ENCODE results near the gene NTMT1.
"Not testable (repeated sequence)": the region's sequence is repeated elsewhere in the genome, so short reads cannot be mapped to it uniquely, and the experiment has no call there.

NTMT1 gene

DNA sequence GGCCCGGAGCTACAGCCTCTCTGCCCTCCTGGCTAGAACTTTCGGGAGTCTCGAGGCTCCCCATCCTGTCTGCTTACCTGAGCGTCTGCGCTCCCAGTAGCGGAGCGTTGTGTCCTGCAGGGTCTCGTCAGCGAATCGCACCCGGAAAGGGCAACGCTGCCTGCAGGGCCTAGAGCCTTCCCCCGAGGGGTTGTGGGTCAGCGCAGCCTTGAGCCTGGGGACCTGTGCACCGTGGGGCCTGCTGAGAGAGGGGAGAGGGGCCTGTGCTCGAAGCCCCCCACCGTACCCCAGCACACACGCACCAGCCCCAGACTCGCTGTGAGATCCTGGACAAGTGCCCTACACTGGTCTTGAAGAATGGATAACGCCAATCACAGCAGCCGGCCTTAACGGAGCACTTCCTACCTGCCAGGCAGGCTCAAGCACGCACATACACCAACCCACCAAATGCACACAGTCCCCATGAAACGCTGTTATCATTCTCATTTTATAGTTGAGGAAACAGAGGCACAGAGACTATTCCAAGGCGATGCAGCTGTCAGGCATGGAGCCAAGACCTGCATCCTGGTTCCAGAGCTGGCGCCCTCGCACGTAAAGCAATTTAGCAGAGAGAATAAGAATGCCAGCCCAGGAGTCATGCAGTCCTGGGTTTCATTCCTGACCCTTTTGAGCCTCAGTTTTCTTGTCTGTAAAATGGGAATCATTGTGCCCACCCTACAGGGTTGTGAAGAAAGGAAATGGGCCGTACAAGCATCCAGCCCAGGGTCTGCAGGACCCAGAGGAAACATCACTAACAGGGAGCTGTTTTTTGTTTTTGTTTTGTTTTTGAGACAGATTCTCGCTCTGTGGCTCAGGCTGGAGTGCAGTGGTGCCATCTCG is 10.3 kb upstream of the NTMT1 start:
- no peak for DNase-seq

- DNase-seq = peak; percentile 98
These were observed 8.8 kb upstream of the NTMT1 start for GRCh38 chr9:129617167-129617566.

DNA sequence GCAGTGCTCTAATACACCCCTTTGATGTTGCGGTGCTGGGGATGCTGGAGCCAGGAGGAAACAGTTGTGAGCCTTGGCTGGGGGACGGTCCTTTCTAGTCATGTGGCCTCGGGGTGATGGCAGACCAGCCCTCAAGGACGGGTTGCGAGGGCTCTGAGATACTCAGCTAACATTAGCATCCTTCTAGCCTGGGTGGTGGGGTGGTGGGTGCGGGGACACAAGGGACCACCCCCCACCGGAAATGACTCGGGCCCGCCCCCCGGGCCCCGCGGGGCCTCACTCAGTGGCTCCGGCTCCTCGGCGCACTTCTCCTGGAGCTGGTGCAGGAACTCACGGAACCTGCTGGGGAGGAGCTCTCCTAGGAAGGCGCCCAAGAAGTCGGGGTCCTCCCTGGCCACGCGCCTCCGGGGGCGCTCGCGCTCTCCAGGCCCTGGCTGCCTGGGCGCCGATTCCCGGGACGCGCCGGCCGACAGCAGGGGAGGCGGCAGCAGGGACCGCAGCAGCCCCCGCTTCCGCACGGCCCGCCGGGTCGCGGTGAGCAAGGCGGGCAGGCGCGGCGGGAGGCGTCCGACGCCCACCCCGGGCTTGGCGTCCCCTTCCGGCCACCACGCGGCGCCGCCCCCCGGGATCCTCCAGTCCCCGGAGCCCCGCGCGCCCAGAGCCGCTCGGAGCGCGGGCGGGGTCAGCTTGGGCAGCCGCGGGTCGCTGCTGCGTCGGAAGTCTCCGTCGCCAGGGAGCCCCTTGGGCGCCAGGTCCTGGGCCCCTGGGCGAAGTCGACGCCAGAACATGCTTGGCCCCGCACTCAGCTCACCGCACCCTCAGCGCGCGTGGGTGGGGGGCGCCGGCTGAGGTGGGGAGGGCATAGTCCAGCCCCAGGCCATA is 5.9 kb upstream of the NTMT1 start:
- DNase-seq = no peak

DNA sequence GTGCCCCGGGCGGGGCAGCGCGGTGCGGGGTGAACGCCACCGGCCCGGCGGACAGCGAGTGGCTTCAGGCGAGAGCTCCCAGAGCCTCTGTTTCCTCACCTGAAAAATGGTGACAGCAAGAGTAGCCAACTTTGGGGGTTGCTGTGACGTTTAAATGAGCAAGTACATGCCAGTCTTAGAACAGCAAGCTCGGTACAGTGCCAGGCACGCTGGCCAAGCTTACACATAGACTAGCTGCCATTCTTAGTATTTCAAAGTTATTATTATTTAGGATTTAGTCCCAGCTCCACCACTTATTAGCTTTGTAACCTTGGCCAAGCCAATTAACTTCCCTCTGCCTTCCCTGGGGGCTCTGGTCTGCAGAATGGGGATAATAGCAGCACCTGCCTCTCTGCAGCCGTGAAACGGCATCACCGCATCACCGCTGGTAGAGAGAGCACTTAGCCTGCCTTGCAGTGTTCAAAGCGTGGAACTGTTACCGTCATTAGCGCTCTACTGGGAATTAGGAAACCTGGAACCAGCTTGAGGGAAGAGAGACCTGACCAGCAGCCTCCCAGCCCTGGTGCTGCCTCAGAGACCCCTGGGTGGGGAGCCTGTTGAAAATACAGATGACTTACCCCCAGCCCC is 5.2 kb upstream of the NTMT1 start, which contains the start of gene C9orf50:
C9orf50 (minus strand) TSS at position 433 of the 627 bp plus-strand sequence. CDS start 527 bp downstream, outside the sequence.
- no peak for DNase-seq

- no peak for DNase-seq
These were observed 2.6 kb upstream of the NTMT1 start for GRCh38 chr9:129623331-129623730.

GRCh38 chr9:129624168-129624759 is 1.7 kb upstream of the NTMT1 start:
- peak; percentile 87 for DNase-seq

- DNase-seq = no peak
These were observed 1.0 kb upstream of the NTMT1 start for GRCh38 chr9:129624947-129625346.

DNA sequence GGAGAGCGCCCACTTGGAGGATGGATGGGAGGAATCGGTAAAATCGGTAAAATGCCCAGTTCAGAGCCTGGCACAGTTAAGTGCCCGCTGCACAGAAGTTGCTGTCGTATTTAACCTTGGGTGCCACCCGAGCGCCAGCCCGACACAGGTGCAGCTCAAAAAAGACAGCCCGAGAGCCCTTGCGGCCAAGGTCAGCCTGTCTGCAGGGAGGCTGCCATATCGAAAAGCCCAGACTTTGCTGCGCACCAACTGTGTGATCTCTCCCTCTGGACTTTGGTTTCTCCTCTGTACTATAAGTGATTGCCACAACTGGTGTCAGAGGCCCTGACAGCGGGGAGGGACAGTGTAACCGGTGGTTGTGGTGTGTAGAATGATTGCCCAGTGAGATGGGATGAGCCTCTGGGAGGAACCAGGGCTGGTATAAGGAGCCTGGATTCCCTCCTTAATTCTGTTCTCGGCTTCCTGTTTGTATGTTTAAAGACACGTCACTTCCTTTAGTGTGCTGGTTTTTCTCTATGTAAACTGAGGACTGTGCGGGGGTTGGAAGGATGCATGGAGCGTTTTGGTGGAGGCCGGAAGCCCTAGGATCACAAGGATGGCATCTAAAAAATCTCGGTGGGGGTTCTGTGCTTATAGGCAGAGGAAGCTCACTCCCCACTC is 792 bp downstream of the NTMT1 start:
- peak; percentile 70 for DNase-seq

DNA sequence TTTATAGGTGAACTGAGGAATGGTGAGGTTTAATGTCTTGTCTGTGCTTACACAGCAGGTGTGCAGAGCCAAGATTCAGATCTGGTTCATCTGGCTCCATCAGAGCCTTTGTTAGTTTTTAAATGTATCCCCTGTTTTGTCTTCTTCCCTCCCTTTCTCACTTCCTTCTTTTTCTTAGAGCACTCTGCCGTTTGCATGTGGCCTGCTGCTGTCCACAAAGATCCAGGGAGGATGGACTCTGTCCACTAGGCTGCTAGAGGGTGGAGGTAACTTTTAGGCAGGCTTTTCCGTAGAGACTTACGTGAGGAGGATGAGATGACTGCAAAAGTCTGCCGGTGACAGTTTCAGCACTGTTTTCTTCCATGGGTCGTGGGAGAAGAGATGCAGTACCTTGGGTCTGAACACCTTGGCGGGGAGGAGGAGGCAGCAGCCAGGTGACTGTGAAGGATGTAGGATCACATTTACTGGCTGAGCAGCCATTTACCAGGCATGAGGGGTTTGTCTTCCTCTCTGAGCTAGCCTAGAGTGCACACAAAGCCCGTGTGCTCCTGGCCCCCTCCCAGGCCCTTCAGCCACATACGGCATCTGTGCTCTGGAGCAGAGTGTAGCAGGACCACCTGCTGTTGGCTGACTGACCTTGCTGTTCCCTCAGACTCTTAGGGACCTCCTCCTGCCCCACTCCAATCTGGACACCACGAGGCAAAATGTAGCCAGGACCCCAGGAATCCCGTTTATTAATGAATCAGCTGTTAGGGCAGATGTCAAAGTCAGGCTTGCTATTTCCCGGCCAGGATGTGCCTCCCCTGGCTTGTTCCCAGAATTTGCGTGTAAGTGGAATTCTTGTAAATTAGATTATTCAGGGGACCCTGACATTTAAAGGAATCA is 1.8 kb downstream of the NTMT1 start:
- DNase-seq = no peak

DNA sequence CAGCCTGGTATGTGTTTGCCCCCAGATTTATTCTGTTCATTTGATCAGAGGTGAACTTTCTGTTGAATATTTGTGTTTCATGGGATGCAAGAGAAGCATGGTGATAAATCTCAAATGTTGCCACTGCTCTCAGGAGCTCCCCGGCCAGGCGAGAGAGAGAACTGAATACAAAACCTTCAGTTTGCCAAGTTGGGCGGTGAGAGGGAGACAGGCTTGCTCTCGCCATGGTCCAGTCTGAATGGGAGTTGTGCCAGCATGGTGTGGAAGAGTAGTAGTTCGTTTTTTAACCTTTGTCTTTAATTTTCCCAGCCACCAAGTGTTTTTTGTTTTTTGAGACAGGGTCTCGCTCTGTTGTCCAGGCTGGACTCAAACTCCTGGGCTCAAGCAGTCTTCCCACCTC is 2.7 kb downstream of the NTMT1 start:
- no peak for DNase-seq

DNA sequence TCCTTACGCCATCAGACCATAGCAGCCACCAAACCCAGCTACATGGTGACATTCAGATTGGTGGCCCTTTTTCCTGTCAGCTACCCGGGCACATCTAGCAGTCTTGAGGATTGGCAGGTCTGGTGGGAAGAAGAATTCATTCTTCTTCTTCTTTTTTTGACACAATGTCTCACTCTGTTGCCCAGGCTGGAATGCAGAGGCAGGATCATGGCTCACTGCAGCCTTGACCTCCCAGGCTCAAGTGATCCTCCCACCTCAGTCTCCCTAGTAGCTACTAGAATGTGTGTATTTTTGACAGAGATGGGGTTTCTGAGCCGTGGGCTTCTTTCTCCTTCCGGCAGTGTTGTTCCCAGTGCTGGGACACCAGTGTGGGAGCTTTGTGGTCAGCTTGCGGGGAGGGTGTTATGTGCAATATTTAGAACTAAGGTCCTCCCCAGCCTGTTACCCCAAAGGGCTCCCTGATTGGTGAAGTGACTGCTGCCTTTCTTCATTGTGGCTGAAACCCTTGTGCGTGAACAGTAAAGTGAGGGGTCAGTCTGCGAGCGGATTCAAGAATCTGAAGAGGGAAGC is 3.4 kb downstream of the NTMT1 start:
- DNase-seq = no peak

DNA sequence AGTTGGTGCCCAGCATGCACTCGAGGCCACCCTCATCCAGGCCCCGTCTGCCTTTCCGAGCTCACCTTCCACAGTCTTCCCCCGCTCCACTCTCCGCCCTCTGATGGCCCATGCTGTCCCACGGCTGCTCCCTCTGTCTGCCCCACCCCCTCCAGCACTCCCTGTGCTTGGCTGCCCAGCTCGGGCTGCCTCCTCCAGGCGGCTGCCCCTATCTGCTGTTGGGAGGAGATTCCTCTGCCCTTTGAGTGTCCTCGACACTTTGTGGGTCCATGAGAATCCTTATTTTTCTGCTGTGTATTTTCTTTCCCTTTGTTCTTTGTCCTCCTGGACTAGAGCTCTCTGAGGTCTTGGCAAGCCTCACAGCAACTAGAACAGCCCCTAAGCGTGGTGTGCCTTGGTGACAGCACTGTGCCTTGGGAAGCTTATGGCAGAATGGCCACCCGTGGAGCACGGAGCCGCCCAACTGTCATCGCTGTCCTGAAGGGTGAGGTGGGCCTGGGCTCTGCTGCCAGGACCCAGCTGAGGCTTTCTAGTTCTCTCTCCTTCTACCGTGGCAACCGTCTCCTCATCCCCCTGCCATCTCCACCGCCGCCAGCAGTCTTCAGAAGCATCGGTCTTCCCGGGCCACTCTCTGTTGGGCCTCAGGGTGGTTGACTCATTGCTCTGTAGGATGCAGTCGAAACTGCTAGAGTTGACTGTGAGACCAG is 5.2 kb downstream of the NTMT1 start:
- DNase-seq = no peak

GRCh38 chr9:129631674-129632129 is 5.7 kb downstream of the NTMT1 start:
- DNase-seq = no peak

- DNase-seq = peak; percentile 75
These were observed 6.5 kb downstream of the NTMT1 start for GRCh38 chr9:129632460-129632859.

GRCh38 chr9:129633207-129633606 is 7.2 kb downstream of the NTMT1 start:
- no peak for DNase-seq

DNA sequence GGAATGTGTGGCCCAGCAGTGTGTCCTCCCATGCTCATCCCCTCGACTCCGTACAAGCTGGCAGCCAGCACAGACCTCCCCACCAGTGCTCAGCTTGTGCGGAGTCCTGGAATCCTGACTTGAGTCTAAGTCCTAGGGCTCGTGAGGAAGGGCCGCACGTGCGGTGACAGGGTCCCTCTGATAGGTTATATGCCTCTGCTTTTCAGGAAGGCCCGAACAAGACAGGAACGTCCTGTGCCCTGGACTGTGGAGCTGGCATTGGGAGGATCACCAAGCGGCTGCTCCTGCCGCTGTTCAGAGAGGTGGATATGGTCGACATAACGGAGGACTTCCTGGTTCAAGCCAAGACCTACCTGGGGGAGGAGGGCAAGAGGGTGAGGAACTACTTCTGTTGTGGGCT is 7.9 kb downstream of the NTMT1 start:
- DNase-seq = no peak

DNA sequence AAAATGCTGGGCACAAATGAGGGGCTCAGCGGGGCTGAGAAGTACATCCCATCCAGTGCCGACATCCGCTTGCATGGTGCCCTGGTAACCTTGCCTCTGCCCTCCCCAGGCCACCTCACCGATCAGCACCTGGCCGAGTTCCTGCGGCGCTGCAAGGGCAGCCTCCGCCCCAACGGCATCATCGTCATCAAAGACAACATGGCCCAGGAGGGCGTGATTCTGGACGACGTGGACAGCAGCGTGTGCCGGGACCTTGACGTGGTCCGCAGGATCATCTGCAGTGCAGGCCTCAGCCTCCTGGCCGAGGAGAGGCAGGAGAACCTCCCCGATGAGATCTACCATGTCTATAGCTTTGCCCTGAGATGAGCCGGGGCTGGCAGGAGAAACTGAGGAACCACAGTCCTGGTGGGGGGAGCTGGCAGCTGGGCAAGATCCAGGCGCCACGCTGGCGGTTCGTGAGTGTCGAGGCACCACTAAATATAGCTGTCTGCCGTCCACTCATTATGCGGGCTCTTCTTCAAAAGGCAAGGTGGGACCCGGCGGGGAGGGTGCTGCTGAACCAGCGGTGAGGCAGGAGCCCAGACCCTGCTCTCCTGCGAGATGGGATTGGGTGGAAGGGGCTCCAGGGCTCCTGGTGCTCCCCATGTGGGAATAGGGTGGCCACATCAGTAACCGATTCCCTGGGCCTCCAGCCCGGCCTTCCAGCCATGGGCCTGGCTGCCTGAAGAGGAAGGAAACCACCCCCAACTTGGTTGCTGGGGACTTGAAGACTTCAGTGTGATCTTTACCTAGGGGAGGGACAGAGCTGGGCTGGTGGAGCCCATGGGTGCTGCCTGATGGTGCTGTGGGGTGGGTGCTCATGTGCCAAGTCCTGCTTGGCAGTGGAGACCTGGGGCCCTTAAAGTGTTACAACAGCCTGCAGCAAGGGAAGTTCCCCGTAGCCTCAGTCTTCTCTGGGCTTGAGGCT is 9.4 kb downstream of the NTMT1 start:
- DNase-seq = no peak

GRCh38 chr9:129636343-129636742 is 10.4 kb downstream of the NTMT1 start:
- not testable (repeated sequence) for DNase-seq

DNA sequence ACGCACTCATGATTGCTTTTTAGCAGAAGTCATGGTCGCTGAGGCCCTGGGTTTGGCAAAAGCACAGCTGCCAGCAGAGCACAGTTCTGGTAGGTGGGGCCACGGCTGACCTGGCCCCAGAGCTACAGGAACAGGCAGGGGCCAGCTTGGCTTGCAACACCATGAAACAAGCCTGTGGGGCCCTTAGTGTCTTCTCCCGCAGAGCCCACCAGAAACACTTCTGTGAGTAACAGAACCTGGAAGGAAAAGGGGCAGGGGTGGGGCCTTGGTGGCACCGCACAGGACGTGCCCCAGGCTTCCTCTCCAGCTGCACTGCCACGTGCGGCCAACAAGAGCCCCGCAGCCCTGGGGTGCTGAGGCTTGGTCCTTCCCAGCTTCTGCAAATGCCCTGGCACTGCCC is 11.1 kb downstream of the NTMT1 start:
- no peak for DNase-seq
